Measurements from ENCODE around the gene LHFPL5.

The LHFPL5 gene

DNA sequence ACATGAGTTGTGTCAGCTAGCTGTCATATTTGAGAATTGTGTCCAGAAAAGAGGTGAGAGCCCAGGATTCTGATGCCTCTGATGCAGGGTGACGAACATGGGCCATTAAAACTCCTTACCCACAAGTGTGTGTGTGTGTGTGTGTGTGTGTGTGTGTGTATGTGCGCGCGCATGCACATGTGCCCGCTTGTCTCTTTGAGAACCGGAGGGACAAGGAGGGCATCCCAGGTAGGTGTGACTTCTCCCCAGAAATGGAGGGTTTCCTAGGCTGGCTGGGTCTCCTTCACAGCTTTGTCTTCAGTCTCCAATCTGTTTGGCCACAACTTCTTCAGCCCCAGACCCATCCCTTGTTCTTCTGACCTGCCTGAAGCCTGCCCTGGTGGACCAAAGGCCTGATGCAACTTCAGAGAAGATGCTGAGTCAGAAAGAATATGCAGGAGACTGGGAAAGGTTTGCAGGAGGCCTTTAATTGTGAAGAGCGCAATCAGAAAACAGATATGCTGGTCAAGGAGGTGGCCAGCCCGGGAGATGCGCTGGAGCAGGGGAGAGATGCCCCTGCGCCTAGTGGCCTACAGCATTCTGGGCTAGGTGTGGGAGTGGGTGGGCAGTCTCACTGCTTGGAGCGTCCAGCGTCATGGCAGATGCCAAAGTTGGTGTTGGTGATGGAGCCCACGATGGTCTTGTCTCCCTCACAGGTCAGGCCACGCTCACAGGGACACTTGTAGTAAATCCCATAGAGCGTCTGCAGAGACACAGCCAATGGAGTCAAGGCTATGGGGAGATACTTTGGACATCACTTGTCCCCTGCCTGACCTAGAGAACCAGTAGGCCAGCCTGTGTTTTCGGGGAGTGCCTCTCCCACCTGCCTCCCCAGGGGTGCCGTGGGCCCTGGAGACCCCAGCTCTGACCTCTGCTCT is 10.4 kb upstream of the LHFPL5 start:
- FAIRE-seq = no peak

DNA sequence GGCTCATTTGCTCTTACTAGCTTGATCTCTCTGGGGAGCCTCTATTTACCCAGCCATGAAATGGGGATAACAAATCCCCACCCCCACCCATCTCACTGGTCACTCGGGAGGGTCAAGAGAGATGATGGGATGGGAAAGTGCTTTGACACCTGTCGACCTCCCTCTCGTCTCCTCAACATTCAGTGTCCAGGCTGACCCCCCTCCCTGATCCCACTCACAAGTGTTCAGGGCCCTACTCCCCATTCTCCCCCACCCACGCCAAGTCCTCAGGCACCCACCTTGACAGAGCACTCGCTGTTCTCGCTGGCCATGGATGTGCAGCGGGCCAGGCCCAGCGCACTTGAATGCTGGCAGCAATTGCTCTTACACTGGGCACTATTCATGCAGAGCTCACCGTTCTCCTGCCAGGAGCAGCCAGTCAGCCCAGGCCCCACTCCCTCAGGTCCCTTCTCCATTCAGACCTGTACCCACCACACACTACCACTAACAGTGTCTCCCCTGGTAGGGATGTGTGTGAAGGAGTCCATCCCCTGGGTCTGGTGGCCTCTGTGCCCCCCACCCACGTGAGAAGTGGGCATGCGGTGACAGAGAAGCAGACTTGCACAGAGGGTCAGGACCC is 9.6 kb upstream of the LHFPL5 start:
- FAIRE-seq = no peak

GRCh38 chr6:35796236-35796635 is 8.9 kb upstream of the LHFPL5 start:
- no peak for FAIRE-seq

GRCh38 chr6:35797837-35798526 is 7.2 kb upstream of the LHFPL5 start:
- FAIRE-seq = no peak

GRCh38 chr6:35798706-35799105 is 6.4 kb upstream of the LHFPL5 start:
- FAIRE-seq = no peak

DNA sequence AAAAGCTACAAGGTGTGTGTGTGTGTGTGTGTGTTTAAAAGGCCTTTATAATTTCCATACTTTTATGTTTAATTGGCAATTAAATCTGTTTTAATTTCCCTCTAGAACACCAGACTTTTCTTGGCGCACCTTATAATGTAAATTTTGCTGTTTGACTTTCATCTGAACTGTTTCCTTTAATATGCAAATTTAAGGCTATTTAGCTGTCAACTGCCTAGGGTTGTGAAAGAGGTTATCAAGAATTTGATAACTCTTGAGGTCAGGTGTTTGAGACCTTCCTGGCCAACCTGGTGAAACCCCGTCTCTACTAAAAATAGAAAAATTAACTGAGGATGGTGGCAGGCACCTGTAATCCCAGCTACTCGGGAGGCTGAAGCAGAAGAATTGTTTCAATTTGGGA is 4.0 kb upstream of the LHFPL5 start:
- no peak for FAIRE-seq

DNA sequence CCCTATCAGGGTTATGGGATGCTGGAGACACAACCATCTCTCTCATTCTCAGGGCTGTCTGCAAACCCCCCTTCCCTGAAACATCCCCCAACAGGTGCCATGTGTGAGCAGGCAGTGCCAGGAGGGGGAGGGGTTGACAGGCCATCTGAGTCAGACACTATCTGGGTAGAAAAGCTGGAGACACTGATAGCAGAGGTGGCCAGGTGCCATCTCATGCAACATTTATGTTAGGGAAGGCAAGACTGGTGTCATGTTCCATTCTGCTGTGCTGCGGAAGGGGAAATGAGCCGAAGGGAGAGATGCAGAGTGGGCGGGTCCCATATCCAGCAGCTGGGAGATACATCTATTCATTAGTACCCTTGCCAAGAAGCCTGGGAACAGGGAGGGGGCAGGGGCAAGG is 3.5 kb downstream of the LHFPL5 start:
- FAIRE-seq = no peak

DNA sequence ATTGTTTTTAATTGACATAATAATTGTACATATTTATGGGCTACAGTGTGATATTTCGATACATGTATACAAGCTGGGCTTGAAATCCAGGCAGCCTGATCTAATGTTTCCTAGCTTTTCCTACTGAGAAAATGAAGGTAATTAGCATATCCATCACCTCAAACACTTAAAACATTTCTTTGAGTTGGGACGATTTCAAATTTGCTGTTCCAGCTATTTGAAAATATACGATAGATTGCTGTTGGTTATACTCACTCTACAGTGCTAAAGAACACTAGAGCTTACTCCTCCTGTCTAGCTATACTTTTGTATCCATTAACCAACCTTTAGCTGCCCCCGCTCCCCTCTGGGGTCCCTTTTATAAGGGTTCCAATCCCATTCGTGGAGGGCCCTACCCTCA is 4.7 kb downstream of the LHFPL5 start:
- no peak for FAIRE-seq

DNA sequence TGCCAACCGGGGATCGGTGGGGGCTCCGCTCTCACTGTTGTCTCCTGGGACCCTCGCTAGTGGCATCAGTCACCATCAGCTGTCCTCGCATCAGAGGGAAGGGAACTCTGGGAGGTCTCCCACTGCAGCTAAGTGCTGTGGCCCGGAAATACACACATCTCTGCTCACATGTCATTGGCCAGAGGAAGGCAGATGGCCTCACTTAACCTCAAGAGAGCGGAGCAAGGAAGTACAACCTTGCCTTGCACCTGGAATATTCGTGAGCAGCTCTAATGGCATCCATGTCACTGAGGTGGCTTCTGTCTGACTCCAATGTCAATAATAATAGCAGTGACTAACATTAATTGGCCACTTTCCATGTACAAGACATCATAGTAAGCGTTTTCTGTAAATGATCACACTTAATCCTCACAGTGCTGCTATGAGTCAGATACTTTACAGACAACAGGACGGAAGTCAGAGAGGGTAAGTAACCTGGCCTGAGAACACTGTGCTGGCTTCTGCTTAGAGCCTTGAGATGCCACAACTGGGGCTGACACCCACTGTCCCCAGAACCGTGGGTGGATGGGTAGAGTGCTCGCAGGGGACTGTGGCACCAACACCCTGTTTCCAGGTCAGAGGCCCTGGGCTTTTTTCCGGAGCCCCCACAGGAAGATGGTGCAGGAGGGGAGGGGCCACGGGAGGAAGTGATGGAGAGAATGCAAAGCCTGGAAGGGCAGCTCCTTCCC is 6.0 kb downstream of the LHFPL5 start:
- no peak for FAIRE-seq

- FAIRE-seq = no peak
Observed at GRCh38 chr6:35811699-35811995, 6.5 kb downstream of the LHFPL5 start.

DNA sequence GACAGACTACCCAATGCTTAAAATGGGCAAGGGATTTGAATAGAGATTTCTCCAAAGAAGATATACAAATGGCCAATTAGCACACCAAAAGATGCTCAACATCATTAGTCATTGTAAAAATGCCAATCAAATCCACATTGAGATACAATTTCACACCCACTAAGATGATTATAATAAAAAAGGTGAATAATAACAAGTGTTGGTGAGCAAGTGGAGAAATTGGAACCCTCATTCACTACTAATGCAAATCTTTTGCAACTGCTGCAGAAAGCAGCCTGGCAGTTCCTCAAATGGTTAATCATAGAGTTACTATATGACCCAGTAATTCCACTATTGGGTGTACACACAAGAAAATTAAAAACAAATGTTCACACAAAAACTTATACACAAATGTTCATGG is 12.4 kb downstream of the LHFPL5 start:
- no peak for FAIRE-seq

DNA sequence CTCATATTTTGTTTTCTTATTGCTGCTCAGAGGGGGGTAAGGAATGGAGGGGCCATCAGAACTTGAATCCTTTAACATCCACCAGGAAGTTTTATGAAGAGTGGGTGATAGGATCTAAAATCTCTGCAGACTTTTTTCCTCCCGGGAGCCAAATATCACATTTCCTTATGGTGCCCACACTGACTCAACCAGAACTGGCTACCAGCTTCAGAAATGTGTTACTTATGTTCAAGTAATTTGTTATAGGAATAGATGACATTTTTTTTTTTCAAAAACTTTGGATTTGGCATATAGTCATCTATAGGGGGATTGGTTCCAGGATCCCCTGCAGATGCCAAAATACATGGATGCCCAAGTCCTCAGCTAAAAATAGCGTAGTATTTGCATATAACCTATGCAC is 18.4 kb downstream of the LHFPL5 start:
- FAIRE-seq = no peak

DNA sequence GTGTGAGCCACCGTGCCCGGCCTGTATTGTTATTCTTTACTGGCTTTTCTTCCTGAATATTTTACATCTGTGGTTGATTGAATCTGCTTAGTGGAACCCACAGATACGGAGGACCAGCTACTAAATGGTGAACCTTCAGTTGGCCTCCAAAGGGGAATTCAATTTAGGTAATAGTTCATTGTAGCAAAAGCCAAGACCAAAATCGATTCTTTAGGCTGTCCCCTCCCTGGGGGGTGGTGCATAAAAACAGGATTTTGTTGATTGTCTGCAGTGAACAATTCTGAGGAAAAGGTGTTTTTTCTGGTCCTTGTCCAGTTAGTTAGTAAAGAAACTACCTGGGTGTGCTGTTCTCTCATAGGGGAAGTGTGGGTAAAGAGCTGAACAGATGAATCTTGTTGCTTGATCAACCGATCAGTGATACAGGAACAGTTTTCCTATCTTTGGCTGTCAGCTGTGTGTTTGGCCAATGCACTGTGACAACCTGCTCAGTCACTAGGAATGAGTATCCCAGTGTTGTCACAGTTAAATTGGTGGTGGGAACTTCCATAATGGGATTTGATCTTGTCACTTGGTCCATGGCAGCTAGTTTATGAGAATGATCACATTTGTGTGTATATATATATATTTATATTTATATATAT is 19.5 kb downstream of the LHFPL5 start:
- FAIRE-seq = no peak

- no peak for FAIRE-seq
Observed at GRCh38 chr6:35829306-35829705, 24.2 kb downstream of the LHFPL5 start.

DNA sequence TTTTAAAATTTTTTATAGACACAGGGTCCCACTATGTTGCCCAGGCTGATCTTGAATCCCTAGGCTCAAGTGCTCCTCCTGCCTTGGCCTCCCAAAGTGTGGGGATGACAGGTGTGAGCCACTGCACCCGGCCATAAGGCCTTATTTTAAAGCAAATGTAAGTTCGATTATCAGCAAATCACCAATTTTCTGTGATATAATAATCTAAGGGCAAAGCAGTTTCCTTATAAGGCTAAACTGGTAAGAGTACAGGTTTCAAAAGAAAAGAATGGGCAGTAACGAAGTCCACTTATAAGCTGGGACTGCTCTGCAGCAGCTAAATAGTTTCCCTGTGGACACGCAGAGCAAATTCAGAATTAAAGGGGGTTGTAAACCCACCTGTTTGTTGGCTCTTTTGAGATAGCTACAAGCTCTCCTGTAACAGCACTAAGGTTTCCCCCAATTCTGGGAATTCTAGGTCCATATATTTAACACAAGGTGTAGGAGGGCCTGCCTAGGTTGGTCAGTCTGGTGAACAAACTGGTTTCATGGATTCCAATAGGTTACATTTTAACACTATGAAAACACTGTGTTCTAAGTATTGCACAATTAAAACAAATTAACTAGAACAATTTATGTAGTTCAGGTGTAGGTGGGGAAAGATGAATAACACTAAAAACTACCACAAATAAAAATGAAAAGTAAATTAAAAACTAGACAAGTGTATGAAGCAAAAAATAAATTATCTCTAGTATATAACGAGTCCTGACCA is 26.3 kb downstream of the LHFPL5 start:
- FAIRE-seq = no peak

- no peak for FAIRE-seq
Observed at GRCh38 chr6:35833536-35833935, 28.4 kb downstream of the LHFPL5 start.

- no peak for FAIRE-seq
Observed at GRCh38 chr6:35839019-35839418, 33.9 kb downstream of the LHFPL5 start.

- FAIRE-seq = no peak
Observed at GRCh38 chr6:35842381-35842780, 37.2 kb downstream of the LHFPL5 start.

DNA sequence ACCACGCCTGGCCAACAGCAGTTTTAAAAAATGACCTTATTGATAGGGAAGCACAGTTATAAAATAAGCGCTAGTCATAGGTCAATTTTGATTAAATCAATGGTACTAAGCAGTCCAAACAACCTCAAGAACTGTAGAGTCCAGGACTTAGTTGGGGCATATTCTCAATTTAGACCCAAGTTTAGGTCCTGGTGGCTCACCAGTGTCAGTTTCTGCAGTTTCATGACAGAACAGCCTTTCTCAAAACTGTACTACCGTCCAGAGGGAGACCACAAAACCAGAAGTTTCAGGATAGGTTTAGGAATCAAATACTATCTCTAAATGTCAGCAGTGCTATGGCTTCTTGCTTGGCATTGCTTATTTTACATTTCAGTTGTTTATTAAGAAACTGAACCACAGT is 39.1 kb downstream of the LHFPL5 start:
- FAIRE-seq = no peak

- FAIRE-seq = no peak
Observed at GRCh38 chr6:35850208-35850607, 45.1 kb downstream of the LHFPL5 start.

GRCh38 chr6:35852994-35853393 is 47.8 kb downstream of the LHFPL5 start:
- no peak for FAIRE-seq

DNA sequence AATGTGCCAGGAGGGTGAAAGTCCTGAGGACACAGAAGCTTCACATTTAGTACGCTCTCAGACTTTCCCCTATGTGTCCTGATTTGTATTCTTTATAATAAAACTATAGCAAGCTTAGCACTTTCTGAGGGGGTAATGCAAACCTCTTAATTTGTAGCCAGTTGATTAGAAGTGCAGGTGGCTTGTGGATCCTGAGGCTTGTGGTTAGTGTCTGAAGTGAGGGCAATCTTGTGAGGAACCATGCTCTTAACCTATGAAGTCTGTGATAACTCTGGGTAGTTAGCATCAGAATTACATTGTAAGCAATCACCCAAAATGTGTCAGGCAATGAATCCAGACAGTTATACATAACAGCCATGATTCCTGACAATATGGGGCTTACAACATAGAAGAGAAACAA is 51.1 kb downstream of the LHFPL5 start:
- no peak for FAIRE-seq

All from TTC549 (cell line).